ENCODE measurements around the gene EHHADH.

The EHHADH gene

DNA sequence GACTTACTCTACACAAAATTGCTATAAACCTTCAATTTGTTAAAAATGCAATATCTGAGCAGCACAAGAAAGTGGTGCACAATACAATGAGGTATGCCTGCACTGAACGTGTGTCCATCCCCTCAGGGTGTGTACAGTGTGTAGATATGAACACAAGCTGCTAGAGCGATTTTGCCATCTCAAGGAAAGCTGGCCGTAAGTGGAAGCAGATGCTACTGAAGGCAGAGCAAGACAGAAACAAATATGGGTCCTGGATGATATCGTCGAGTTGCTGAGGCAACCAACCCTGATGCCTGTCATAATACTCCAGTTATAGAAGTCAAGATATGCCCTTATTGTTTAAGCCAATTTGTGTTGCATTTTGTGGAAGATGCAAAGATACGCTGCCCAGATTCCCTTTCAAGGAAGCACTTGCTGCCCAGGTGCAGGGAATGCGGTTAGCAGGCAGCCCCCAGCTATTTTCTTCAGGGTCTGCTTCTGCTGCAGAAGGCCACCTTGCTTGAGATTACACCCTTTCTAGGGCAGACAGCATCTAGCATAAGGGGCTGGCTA is 25.8 kb upstream of the EHHADH start:
- Histone ChIP-seq H3K27ac (ENCODE audit: extremely low read depth, low read depth, low read length) (no peak overlapping the region), H3K4me3 (ENCODE audit: low read depth, low read length) (no peak overlapping the region), H3K4me1 (ENCODE audit: control insufficient read depth, insufficient read depth, low read length) (no peaks in the 10 kb centered on the region), H3K36me3 (ENCODE audit: control insufficient read depth in 2 of 2, insufficient read depth in 1 of 2, low read length in 2 of 2) (peaks cover 0 to 6% of the 10 kb centered on the region in 2 experiments; a peak in 1 of 3 replicates), H3K9me3 (ENCODE audit: control insufficient read depth, insufficient read depth, low read depth, low read length) (no peaks in the 10 kb centered on the region)
- ChIA-PET CTCF (interaction anchor here (1.0 to 1.8 kb wide), 5 partner anchors 8 to 58 kb away, joined by 3 to 5 read pairs (median 4); no protein-coding TSS in a partner anchor), POLR2A (no interaction called here)
- TF ChIP-seq ZNF280D (tag by site-specific recombination; IDR thresholded peaks at IDR 0.05) (no peak), ZNF426 (tag by site-specific recombination; IDR thresholded peaks at IDR 0.05) (no peak), ZFP37 (tag by site-specific recombination; IDR thresholded peaks at IDR 0.05) (no peak), ELK4 (IDR thresholded peaks at IDR 0.05; ENCODE audit: borderline replicate concordance, low read depth, low read length) (no peak), REPIN1 (tag by site-specific recombination; IDR thresholded peaks at IDR 0.05; ENCODE audit: low read depth) (no peak), ZNF596 (tag by site-specific recombination; IDR thresholded peaks at IDR 0.05) (no peak), ZNF48 (tag by site-specific recombination; IDR thresholded peaks at IDR 0.05) (no peak), ZNF610 (tag by site-specific recombination; IDR thresholded peaks at IDR 0.05; ENCODE audit: borderline replicate concordance) (no peak), ZBTB1 (tag by site-specific recombination; IDR thresholded peaks at IDR 0.05) (no peak), PRDM10 (tag by site-specific recombination; IDR thresholded peaks at IDR 0.05) (no peak), ZNF473 (tag by site-specific recombination; IDR thresholded peaks at IDR 0.05) (no peak), PRDM1 (tag by site-specific recombination; IDR thresholded peaks at IDR 0.05) (no peak), ZNF221 (tag by site-specific recombination; IDR thresholded peaks at IDR 0.05; ENCODE audit: borderline replicate concordance) (no peak), ZNF155 (tag by site-specific recombination; IDR thresholded peaks at IDR 0.05) (no peak), ZBTB49 (tag by site-specific recombination; IDR thresholded peaks at IDR 0.05; ENCODE audit: low read depth) (no peak), OSR2 (tag by site-specific recombination; IDR thresholded peaks at IDR 0.05) (no peak)
